Right forelimb (tissue), 1 donor: ENCODE results near the gene PALLD.
"Not testable (repeated sequence)": the region's sequence is repeated elsewhere in the genome, so short reads cannot be mapped to it uniquely, and the experiment has no call there.

Experiments
- DNase-seq: peaks from one replicate; pipeline ENCODE4 v3.0.0-alpha.2; 2018

The PALLD gene

GRCh38 chr4:168928346-168928745 lies 431.5 kb downstream of the PALLD start:
- no peak for DNase-seq

GRCh38 chr4:168928875-168929274 lies 432.0 kb downstream of the PALLD start:
- no peak for DNase-seq

- DNase-seq: no peak
Observed at GRCh38 chr4:168930413-168931196, 433.8 kb downstream of the PALLD start.

- DNase-seq: no peak
Observed at GRCh38 chr4:168931215-168931650, 434.4 kb downstream of the PALLD start.

GRCh38 chr4:168932138-168932537 lies 435.3 kb downstream of the PALLD start:
- DNase-seq: no peak

- no peak for DNase-seq
Observed at GRCh38 chr4:168933423-168933822, 436.6 kb downstream of the PALLD start.

GRCh38 chr4:168937473-168937872 lies 440.6 kb downstream of the PALLD start:
- not testable (repeated sequence) for DNase-seq

- DNase-seq: no peak
Observed at GRCh38 chr4:168942985-168943384, 446.1 kb downstream of the PALLD start.

- no peak for DNase-seq
Observed at GRCh38 chr4:168945291-168945690, 448.4 kb downstream of the PALLD start.

GRCh38 chr4:168952821-168953246 lies 456.0 kb downstream of the PALLD start:
- not testable (repeated sequence) for DNase-seq

- no peak for DNase-seq
Observed at GRCh38 chr4:168955674-168956073, 458.8 kb downstream of the PALLD start.

GRCh38 chr4:168960716-168961115 lies 463.9 kb downstream of the PALLD start:
- DNase-seq: no peak

- DNase-seq: no peak
Observed at GRCh38 chr4:168972596-168972995, 475.7 kb downstream of the PALLD start.
